Loucy (cell line): Measurements from ENCODE around the gene TMEM94.

Experiments used
- EZH2phosphoT487 ChIP-seq: fragments of 200-600 bp; IDR thresholded peaks from 2 replicates; pipeline ENCODE4 v1.6.1; 2018; ENCODE audit warnings: antibody characterized with exemption, mild to moderate bottlenecking, moderate library complexity, borderline replicate concordance
- TF ChIP-seq, protein P1 (sequence below): fragments of 200-600 bp; sonication (generic); conservative IDR thresholded peaks from 2 replicates; pipeline ENCODE4 v1.5.1; 2014; ENCODE audit warnings: mild to moderate bottlenecking, antibody characterized with exemption, low read length

- TF ChIP-seq, protein P1, sequence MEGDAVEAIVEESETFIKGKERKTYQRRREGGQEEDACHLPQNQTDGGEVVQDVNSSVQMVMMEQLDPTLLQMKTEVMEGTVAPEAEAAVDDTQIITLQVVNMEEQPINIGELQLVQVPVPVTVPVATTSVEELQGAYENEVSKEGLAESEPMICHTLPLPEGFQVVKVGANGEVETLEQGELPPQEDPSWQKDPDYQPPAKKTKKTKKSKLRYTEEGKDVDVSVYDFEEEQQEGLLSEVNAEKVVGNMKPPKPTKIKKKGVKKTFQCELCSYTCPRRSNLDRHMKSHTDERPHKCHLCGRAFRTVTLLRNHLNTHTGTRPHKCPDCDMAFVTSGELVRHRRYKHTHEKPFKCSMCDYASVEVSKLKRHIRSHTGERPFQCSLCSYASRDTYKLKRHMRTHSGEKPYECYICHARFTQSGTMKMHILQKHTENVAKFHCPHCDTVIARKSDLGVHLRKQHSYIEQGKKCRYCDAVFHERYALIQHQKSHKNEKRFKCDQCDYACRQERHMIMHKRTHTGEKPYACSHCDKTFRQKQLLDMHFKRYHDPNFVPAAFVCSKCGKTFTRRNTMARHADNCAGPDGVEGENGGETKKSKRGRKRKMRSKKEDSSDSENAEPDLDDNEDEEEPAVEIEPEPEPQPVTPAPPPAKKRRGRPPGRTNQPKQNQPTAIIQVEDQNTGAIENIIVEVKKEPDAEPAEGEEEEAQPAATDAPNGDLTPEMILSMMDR: 0 out of 2 replicates have a peak, but pooled peaks have one; percentile 5
- no peak for TF ChIP-seq EZH2phosphoT487
Observed at GRCh38 chr17:75486951-75487350, 30.5 kb downstream of the TMEM94 start.
